Skin of body (tissue), 2 donors: ENCODE results near the gene ROMO1. TPM values are rescaled to one million over a fixed set of nuclear protein-coding genes. Genes with fewer than 3 reads are reported as not detected.

Experiments used
- DNase-seq: peaks from one replicate; lab custom pipeline; 2025; lab: John Stamatoyannopoulos, UW
- total RNA-seq: library from RNA; depleted of rRNA; stranded (reverse); fragments of >200 nt; gene quantifications from one replicate; pipeline ENCODE4 v1.2.3, GENCODE V29; 2014

Gene ROMO1
- 102 TPM for total RNA-seq

DNA sequence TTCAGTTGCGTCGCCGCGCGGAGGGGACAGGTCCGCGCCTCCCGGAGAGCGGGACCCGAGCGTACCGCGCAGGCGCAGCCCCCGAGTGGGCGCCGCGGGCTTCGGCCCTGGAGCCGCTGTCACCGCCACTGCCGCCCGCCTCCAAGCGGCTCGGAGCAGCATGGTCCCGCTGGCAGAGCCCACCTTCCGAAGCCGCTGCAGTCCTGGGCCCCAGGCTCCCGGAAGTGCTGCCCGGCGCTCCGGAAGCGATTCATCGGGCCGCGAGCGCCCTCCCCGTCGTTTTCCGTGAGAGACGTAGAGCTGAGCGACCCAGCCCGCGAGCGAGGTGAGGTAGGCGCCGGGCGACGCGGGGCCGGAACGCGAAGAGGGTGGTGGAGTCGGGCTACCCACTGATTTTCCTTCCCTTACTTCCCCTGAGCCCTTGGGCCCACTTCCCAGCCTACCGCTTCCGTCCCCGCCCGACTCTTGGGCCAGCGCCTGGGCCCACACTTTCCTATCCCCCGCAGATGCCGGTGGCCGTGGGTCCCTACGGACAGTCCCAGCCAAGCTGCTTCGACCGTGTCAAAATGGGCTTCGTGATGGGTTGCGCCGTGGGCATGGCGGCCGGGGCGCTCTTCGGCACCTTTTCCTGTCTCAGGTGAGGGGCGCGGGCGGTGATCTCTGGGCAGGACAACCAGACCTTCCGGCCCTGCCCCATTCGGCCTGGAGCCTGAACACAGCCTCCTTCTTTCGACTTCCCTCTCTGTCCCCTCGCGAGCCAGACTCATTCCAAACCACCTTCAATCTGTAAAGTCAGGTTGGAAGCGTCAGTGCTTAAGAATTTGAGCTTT lies at the start of gene ROMO1, which contains the start of gene NFS1:
Gene ROMO1 (plus strand): TSS at position 279 of the 830 bp plus-strand sequence. CDS start 228 bp downstream, at position 507.
Gene NFS1 (minus strand): TSS at position 226 of the 830 bp plus-strand sequence. CDS start 64 bp downstream, at position 162.
- DNase-seq: peak; percentile 60

DNA sequence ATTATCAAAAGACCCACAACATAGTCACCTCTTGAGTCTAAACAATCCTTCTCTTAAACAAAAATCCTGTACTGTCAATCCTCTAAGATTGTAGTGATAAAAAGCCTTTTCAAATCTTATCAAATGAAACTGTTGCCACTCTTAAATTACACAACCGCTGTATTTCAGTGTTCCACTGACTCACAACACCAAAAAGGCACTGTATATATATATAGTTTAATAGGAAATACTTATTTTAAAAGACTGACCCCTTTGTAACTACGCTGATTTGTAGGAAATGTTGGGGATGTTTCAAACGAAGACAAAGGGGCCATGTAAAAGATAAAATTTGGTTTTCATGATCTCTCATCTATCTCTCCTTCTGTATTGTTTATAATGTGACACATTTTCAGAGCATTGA lies 48.6 kb upstream of the ROMO1 start:
- DNase-seq: no peak

DNA sequence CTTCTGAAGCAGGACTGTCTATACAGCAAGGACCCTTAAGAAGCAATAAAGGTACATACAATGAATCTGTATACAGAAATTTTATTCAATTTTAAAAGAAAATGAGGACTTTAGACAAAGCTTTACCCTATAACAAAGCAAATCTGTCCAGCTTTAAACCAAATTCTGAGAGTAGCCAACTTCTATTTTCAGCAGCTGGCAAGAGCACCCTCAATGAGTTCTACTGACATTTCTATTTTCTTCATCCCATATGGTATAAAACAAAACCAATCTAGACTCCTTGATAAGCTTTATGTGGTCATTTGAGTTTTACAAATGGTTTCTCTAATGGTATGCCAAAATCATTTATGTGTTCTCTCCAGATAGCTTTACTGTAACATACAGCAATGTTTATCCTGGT lies 47.2 kb upstream of the ROMO1 start:
- no peak for DNase-seq

DNA sequence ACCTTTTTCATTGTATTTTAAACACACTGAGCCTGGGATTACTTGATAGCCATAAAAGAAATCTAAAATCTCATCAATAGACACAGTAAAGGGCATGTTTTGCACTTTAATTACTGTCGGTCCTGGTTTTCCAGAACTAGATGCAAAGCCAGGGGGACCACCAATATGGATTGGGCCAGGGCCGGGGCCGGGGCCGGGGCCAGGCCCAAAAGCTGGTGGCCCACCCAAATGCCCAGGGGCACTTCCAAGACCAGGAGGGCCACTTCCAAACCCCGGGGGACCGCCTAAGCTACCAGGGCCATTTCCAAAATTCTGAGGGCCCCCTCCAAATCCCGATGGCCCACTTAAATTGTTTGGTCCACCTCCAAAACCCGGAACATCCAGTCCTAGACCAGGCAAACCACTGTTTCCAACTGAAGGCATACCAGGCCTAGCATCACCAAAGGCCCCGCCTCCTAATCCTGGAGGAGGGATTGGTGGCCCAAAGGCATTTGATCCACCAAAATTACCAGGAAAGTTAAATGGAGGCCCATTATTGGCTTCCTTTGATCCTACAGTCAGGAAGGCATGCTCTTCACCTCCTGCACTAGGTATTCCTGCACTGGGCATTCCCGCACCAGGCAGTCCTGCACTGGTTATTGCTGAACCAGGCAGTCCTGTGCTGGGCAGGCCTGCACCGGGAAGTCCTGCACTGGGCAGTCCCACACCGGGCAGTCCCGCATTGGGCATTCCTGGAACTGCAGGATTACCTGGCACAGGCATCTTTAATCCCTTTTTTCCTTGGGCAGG lies 46.4 kb upstream of the ROMO1 start:
- no peak for DNase-seq

DNA sequence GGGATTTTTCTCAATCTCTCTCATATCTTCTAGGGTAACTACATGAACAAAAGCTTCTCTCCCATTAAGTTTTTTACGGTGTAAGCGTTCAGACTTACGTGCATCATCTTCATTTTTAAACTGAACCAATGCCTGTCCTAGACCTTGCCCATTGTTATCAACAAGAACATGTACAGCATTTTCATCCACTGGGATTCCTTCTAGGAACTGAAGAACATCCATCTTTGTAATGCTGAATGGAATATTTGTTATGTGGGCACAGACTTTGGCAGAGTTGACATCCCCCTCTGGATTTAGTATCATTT lies 45.8 kb upstream of the ROMO1 start:
- DNase-seq: no peak

DNA sequence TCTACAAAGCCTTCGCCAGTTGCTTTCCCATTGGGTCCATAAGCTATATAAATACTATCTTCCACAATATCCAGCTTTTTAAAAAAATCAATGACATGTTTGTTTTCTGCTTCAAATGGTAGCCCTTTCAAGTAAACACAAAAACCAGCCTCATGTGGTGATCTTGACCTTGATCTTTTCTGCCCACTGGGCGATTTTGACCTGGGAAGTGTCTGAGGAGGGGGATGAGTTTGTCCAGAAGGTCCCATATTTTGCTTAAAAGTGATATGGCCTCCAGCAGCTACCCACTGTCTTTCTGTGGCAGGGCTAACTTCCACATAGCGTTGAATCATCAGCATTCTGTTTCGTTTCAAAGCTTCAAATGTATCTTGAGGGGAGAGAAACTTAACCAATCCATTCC lies 45.3 kb upstream of the ROMO1 start:
- DNase-seq: no peak

DNA sequence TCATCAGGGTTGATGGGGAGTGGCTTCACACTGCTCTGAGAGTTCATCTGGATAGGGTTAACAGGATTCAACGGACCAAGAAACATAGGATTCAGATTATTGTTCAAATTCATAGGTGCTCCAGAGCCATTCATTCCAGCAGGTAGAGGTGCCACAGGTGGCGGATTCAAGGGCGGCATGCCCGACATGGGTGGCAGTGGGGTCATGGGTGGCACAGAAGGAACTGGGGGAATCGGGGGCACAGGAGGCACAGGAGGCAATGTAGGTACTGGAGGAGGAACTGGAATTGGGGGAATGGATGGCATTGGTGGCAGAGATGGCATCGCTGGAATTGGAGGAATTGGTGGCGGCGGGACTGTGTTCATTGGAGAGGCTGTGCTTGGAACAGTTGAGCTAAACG lies 44.8 kb upstream of the ROMO1 start:
- no peak for DNase-seq

DNA sequence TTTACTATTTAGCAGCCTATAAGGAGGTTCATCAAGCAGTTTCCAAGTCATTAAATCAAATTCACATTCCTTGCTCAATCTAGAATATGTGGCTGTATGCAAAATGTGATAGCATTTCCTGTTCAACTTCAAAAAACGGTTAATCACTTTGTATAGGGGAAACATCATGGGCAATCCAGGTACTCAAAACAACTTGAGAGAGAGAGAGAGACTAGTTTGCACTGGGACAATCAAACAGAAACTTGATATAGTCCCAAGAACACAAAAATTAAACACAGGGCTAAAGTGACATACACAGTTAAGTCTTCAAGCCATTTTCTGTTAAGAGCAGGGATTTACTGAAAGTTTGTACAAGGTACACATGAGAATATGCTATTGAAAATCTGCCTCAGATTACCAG lies 41.9 kb upstream of the ROMO1 start:
- DNase-seq: no peak

DNA sequence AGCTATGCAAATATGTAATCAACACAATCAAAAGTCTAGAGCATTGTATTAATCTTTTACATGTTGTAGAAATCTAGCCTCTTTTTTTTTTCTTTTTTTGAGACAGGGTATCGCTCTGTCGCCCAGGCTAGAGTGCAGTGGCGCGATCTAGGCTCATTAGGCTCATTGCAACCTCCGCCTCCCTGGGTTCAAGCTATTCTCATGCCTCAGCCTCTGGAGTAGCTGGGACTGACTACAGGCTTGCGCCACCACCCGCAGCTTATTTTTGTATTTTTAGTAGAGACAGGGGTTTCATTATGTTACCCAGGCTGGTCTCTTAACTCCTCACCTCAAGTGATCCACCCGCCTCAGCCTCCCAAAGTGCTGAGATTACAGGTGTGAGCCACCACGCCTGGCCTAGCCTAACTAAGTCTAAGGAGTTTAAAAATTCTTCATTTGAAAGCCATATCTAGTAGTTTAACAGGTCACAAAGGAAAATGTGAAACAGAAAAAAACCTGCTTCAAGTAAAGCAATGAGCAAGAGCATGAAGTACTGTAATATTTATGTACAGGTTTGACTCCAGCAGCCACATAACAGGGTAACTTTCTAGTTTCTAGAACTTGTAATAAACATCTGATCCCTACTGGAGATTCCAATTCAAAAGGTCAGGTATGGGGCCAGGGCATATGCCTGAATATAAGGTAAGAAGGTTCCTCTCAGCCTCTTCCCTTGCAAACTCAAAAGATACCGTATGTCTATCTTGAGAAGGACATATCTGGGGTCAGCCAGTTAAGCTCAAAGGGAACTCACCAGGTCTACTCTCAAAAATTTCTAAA lies 38.9 kb upstream of the ROMO1 start:
- no peak for DNase-seq

DNA sequence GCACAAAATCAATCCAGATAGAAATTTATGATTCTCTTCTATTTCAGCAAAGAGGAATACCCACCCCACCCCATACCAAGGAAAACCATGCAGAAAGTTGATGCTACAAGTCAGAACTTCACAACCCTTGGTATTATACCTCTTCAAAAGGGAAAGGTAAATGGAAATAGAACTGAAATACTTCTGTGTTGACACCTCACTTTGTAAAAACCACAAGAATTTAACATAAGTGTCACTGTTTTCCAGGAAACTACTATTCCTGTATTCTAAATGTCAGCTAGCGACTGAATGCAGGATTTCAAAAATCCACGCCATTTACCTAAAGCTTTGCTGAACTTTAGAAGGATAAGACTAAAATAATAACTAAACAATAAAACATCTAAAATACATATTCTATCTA lies 38.2 kb upstream of the ROMO1 start:
- no peak for DNase-seq

DNA sequence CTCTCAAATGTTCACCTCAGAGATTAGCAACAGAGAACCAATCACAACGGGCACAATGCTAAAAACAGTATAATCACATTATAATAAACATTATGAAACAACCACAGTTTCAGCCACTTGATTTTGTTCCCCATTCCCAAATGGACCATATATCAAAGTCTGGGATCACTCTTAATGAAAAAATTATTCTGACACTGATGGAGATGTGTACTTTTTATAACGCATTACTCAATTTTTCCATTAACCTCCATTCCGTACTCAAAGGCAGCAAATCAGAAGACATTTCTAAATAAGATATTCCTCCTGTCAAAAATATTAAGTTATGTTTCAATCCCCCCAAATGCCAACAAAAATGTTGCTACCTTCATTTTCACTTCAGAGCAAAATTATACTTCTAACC lies 37.3 kb upstream of the ROMO1 start:
- no peak for DNase-seq

DNA sequence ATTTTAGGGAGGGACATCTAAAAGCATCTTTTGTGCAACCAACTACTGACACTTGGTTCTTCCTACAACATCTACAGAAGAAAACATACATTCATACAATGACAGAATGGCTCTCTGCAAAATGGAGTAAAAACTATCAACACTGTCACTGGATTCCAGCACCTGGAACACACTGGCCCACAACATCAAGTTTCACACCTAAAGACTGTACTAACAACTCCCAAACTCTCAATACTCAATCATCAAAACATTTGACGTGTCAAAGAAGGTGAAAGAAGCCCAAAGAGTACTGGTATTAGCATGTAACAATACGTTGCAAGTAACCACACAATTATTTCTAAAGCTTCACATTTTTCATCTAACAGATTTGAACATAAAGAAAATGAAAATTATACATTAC lies 36.7 kb upstream of the ROMO1 start:
- DNase-seq: no peak

DNA sequence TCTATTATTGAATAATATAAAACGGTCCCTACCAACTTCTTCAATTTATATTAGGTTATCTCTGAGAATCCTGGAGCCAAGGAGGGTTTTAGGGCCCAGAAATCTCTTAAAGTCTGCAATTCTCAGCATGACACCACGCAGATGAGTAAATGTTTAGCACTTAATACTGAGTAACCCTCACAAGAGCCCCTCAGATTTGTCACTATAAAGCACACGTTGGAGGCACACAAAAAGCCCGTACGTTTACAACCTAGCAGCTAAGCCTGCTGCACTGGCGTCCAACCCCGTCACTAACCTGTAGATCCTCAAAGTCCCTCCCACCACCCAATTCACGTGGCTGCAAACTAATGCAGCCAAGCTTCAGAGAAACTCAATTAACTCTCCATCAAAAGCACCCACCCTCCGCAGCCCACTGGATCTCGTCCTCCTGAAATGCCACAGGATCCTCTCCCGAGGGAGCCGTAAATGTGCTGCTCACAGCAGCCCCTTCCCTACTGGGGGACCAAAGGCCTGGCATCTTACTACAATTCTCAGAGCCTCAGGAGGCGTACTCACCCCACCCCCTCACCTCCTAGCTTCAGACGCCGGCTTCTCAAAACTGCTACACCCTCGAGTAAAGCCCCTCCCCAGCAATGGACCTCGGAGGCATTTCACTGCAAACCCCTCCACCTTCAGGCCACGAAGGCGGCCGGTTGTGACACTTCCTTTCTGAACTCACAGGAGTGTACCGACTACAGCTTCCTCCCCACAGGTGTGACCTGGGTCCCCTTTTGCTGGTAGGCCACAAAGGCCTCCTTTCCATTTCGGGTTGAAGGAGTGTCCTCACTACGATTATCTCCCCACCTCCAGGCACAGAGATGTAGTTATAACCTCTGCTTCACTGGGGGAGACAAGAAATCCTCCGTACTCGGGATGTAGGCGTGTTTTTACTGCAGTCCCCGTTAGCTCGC lies 35.4 kb upstream of the ROMO1 start:
- no peak for DNase-seq

DNA sequence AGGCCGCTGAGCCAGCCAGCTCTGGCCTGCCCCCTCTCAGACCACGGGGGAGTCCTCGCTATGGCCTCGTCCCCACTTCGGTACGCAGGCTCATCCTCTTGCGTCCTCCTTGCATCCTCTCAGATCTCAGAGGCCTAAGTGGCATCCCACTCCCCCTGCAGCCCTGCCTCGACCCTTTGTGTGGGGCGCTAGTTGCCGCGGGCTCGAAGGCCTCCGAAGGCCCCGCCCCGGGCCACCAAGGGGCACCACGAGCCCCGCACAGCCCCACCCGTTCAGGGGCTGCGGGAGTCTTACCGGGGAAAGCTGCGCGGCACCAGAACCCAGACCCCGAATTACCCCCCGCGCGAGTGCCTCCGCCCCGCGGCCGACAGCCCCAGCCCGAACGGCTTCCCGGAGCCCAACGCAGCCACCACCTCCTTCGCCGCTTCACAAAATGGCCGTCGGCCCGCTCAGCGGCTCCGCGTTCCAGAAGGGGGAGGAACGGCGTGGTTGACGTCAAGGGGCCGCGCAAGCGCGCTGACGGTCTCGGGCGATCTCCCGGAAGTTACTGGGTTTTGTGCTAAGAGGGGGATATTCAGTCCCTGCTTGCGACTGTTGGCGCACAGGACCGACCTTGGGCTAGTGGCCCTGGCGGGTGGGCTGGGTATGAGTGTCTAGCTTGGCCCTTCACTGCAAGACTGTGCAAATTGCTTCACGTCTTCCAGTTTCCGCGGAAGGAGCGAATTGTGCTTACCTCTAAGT lies 34.6 kb upstream of the ROMO1 start, which contains the start of the genes CPNE1 and RBM12:
Gene CPNE1 (minus strand): TSS at position 435 of the 741 bp plus-strand sequence. CDS start 31,977 bp downstream, outside the sequence.
Gene RBM12 (minus strand): TSS at position 435 of the 741 bp plus-strand sequence. CDS start 9,578 bp downstream, outside the sequence.
- peak; percentile 96 for DNase-seq

DNA sequence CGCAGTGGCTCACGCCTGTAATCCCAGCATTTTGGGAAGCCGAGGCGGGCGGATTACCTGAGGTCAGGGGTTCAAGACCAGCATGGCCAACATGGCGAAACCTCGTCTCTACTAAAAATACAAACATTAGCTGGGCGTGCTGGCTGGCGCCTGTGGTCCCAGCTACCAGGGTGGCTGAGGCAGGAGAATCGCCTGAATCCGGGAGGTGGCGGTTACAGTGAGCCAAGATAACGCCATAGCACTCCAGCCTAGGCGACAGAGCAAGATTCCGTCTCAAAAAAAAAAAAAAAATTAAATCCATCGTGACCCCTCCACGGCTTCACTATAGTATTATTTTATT lies 33.3 kb upstream of the ROMO1 start:
- DNase-seq: no peak

DNA sequence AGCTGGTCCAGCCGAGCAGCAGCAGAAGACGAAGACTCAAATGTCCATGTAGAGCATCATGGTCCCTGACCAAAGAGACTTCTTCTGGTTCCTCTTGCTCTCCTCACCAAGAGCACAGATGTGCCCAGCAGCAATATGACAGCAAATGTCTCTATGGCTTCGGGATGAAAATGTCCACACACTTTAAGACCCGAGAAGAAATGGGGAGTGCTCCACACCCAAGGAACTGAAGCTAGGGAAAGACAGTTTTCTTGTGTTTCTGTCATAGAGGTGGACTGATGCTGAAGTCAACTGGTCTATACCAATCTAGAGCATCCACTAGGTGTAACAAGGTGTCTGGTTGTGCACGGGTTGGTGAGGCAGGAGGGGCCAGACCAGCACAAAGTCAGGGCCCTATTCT lies 30.0 kb upstream of the ROMO1 start:
- DNase-seq: no peak

DNA sequence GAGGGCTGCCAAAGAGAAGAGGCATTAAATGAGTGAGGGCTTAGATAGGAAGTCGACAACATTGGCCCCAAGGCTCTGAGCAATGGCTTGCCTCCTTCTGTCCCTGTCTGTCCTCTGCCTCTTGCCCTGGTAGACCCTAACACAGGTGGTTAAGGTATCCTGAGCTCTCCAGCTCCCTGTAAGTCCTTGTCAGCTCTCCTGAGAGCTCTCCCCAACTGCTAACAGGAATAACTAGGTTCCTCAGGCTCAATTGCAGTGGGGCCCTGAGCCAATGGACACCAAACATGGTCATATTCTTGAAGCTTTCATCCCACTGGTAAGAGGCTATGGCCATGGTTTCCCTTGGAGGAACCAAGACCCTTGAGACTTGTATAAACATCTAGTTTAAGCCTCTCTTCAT lies 29.5 kb upstream of the ROMO1 start:
- DNase-seq: no peak

DNA sequence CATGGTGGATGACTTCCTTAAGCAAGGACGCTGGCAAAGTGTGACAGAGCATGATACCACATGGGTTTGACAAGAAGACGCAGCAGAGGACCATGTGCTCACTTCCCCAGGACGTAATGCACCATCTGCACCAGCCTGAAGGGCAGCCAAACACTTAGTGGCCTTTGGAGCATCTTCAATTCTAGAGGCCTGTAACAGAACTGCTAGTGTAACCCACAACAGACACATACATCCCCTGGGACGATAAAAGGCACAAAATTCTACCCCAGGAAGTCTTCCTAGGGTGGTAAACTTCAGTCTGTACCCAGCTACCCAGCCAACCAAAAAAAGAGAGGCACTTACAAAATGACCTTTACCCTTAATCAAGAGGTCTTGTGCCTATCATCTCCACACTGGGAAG lies 25.3 kb upstream of the ROMO1 start:
- no peak for DNase-seq

DNA sequence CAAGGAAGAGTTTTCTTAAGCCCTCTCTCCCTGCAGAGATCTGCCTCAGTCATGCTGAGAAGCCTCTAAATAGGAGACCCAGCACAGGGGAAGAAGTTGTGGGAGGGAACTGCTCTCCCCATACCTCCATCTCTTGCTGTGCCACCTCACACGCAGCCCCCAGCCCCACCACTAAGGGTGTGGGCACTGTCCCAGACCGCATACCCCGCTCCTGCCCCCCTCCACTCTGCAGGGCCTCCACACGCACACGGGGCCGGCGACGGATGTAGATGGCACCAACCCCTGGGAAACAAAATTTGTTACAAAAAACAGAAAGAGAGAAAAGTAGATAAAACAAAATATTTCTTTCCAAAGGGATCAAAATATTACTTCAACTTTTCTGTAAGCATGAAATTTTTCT lies 24.3 kb upstream of the ROMO1 start:
- DNase-seq: no peak
